NCI-H1436 treated with DMSO at 0.1 percent for 48 hours (cell line): ENCODE results near the gene BEX5.
"Not testable (repeated sequence)": the region's sequence is repeated elsewhere in the genome, so short reads cannot be mapped to it uniquely, and the experiment has no call there.

Source experiments
- DNase-seq: peaks from one replicate; lab custom pipeline; 2025; lab: John Stamatoyannopoulos, UW

BEX5 gene

GRCh38 chrX:102155806-102156179, at the start of gene BEX5:
TSS of gene BEX5 (minus strand) at chrX:102155977. CDS start at chrX:102154265, 1,712 bp downstream.
- peak; percentile 53 for DNase-seq

GRCh38 chrX:102185967-102186720, 30.4 kb upstream of the BEX5 start:
- DNase-seq: no peak

GRCh38 chrX:102154900-102155805, 624 bp downstream of the BEX5 start:
- DNase-seq: no peak

GRCh38 chrX:102154218-102154860, 1.4 kb downstream of the BEX5 start:
- DNase-seq: no peak

- not testable (repeated sequence) for DNase-seq
Measured at GRCh38 chrX:102142274-102142673, 13.5 kb downstream of the BEX5 start, which contains the start of gene TCEAL6. TSS of gene TCEAL6 (minus strand) at chrX:102142481.

- DNase-seq: not testable (repeated sequence)
Measured at GRCh38 chrX:102141631-102142030, 14.1 kb downstream of the BEX5 start.

- not testable (repeated sequence) for DNase-seq
Measured at GRCh38 chrX:102140876-102141275, 14.9 kb downstream of the BEX5 start.

GRCh38 chrX:102138064-102138463, 17.7 kb downstream of the BEX5 start:
- DNase-seq: no peak

GRCh38 chrX:102129473-102129872, 26.3 kb downstream of the BEX5 start:
- no peak for DNase-seq

GRCh38 chrX:102126863-102127262, 28.9 kb downstream of the BEX5 start:
- no peak for DNase-seq

- DNase-seq: not testable (repeated sequence)
Measured at GRCh38 chrX:102126080-102126818, 29.5 kb downstream of the BEX5 start.

GRCh38 chrX:102125436-102125835, 30.3 kb downstream of the BEX5 start, which contains the start of gene TCEAL2:
TSS of gene TCEAL2 (plus strand) at chrX:102125679. CDS start at chrX:102126831, 1,152 bp downstream.
- peak; percentile 7 for DNase-seq

- not testable (repeated sequence) for DNase-seq
Measured at GRCh38 chrX:102125014-102125413, 30.8 kb downstream of the BEX5 start.

GRCh38 chrX:102115748-102116147, 40.0 kb downstream of the BEX5 start:
- DNase-seq: no peak

- no peak for DNase-seq
Measured at GRCh38 chrX:102113367-102113766, 42.4 kb downstream of the BEX5 start.
